GM18526 (cell line): ENCODE measurements around the gene SBF2.

Experiments
- POLR2A ChIP-seq: IDR thresholded peaks from 3 replicates; pipeline ENCODE4 v1.6.1; 2011; ENCODE audit not compliant: insufficient read length; ENCODE audit errors: extremely low read depth

SBF2 gene

GRCh38 chr11:9914064-9914463 is 380.0 kb downstream of the SBF2 start:
- no peak for TF ChIP-seq POLR2A

GRCh38 chr11:9905960-9906791 is 387.8 kb downstream of the SBF2 start:
- TF ChIP-seq POLR2A: no peak

GRCh38 chr11:9905501-9905951 is 388.5 kb downstream of the SBF2 start:
- no peak for TF ChIP-seq POLR2A

- no peak for TF ChIP-seq POLR2A
These were observed 390.4 kb downstream of the SBF2 start for GRCh38 chr11:9903579-9903978.

- no peak for TF ChIP-seq POLR2A
These were observed 392.1 kb downstream of the SBF2 start for GRCh38 chr11:9901943-9902342.

GRCh38 chr11:9899676-9900075 is 394.3 kb downstream of the SBF2 start:
- no peak for TF ChIP-seq POLR2A

GRCh38 chr11:9896902-9897301 is 397.1 kb downstream of the SBF2 start:
- no peak for TF ChIP-seq POLR2A

- no peak for TF ChIP-seq POLR2A
These were observed 399.0 kb downstream of the SBF2 start for GRCh38 chr11:9895006-9895405.

- TF ChIP-seq POLR2A: no peak
These were observed 400.5 kb downstream of the SBF2 start for GRCh38 chr11:9893474-9893873.

GRCh38 chr11:9888938-9889337 is 405.1 kb downstream of the SBF2 start:
- no peak for TF ChIP-seq POLR2A

GRCh38 chr11:9887472-9887871 is 406.5 kb downstream of the SBF2 start:
- no peak for TF ChIP-seq POLR2A

- TF ChIP-seq POLR2A: no peak
These were observed 407.4 kb downstream of the SBF2 start for GRCh38 chr11:9886595-9886994.

- TF ChIP-seq POLR2A: no peak
These were observed 409.4 kb downstream of the SBF2 start for GRCh38 chr11:9884601-9885000.

GRCh38 chr11:9880657-9881056 is 413.4 kb downstream of the SBF2 start:
- TF ChIP-seq POLR2A: no peak

GRCh38 chr11:9878936-9879335 is 415.1 kb downstream of the SBF2 start:
- TF ChIP-seq POLR2A: no peak

- no peak for TF ChIP-seq POLR2A
These were observed 417.7 kb downstream of the SBF2 start for GRCh38 chr11:9876331-9876730.

- TF ChIP-seq POLR2A: no peak
These were observed 418.2 kb downstream of the SBF2 start for GRCh38 chr11:9875862-9876261.

GRCh38 chr11:9875399-9875798 is 418.6 kb downstream of the SBF2 start:
- TF ChIP-seq POLR2A: no peak

GRCh38 chr11:9874466-9874865 is 419.6 kb downstream of the SBF2 start:
- TF ChIP-seq POLR2A: no peak
